GM12878 (cell line): ENCODE data around the gene PLXNC1. TPM values are rescaled to one million over a fixed set of nuclear protein-coding genes. Genes with fewer than 3 reads are reported as not detected.

Experiments used
- ATAC-seq: fragments of 200-7000 bp; cut with Tn5 transposase; 3 replicates; pipeline ENCODE4 v1.9.1; 2020; ENCODE audit warnings: mild to moderate bottlenecking, moderate library complexity
- BruUV-seq: library from RNA; stranded (reverse); fragments of 400-500 nt; replicated peaks from 2 replicates; lab custom pipeline; 2021; lab: Mats Ljungman, UMichigan
- CTCF ChIA-PET: fragments of 300-600 bp; sonication (Branson Sonifier 250); formaldehyde crosslinking; extraction: SDS; loops from one replicate; lab custom pipeline; 2021; ENCODE audit warnings: inconsistent platforms; lab: Yijun Ruan, JAX
- POLR2A ChIA-PET: fragments of 350-600 bp; formaldehyde crosslinking; extraction: SDS; loops from one replicate; lab custom pipeline; 2021; ENCODE audit warnings: inconsistent platforms; lab: Charles Lee
- RAD21 ChIA-PET: fragments of 300-600 bp; sonication (Branson Sonifier 250); formaldehyde crosslinking; loops from one replicate; lab custom pipeline; 2023; ENCODE audit warnings: antibody characterized with exemption; ENCODE audit not compliant: unreplicated experiment; lab: Charles Lee
- SMC1A ChIA-PET: fragments of 300-600 bp; sonication (Branson Sonifier 250); formaldehyde crosslinking; loops from one replicate; lab custom pipeline; 2023; ENCODE audit not compliant: unreplicated experiment, uncharacterized antibody; lab: Charles Lee
- DNase-seq: peaks from one replicate; pipeline ENCODE4 v3.0.0-alpha.2; 2011; ENCODE audit warnings: low read depth, low spot score
- FAIRE-seq: peaks from 3 replicates; lab custom pipeline; 2011; peaks lifted over from hg19 to GRCh38; lab: Jason Lieb, UNC
- H2AFZ ChIP-seq: 2 replicates; pipeline ENCODE4 v1.6.0; 2011; ENCODE audit warnings: low read depth, low read length, control low read depth; ENCODE audit not compliant: control insufficient read depth
- H3K27ac ChIP-seq: 2 replicates; pipeline ENCODE4 v1.5.1; 2011; ENCODE audit warnings: control low read depth; ENCODE audit not compliant: control insufficient read depth, insufficient read depth
- H3K27me3 ChIP-seq, 2 experiments: replicated peaks in 1 of 2; 2 replicates each; pipeline versions ENCODE4 v1.6.0 to v1.6.1; 2011; ENCODE audit warnings: low read length in 1 of 2; ENCODE audit not compliant: control insufficient read depth in 2 of 2, insufficient read depth in 2 of 2
- H3K36me3 ChIP-seq, 2 experiments: 2 replicates each; pipeline ENCODE4 v1.5.1; 2011; ENCODE audit warnings: low read length in 1 of 2; ENCODE audit not compliant: control insufficient read depth in 2 of 2, insufficient read depth in 2 of 2
- H3K4me1 ChIP-seq: 2 replicates; pipeline ENCODE4 v1.6.1; 2011; ENCODE audit warnings: mild to moderate bottlenecking, low read length, moderate library complexity, mixed read lengths; ENCODE audit not compliant: control insufficient read depth, insufficient read depth
- H3K4me2 ChIP-seq: 2 replicates; pipeline ENCODE4 v1.6.0; 2011; ENCODE audit warnings: control low read depth; ENCODE audit not compliant: control insufficient read depth, insufficient read depth
- H3K4me3 ChIP-seq: fragments of 200-600 bp; sonication (generic); 2 replicates; pipeline ENCODE4 v1.5.1; 2016
- H3K79me2 ChIP-seq: 2 replicates; pipeline ENCODE4 v1.6.0; 2011; ENCODE audit warnings: low read length; ENCODE audit not compliant: control insufficient read depth, insufficient read depth
- H3K9ac ChIP-seq: 2 replicates; pipeline ENCODE4 v1.8.0; 2011; ENCODE audit warnings: low read length, control low read depth, mixed read lengths; ENCODE audit not compliant: control insufficient read depth, insufficient read depth
- H3K9me3 ChIP-seq: replicated peaks from 3 replicates; pipeline ENCODE4 v1.5.1; 2011; ENCODE audit warnings: mild to moderate bottlenecking, low read length; ENCODE audit not compliant: control insufficient read depth, insufficient read depth
- H4K20me1 ChIP-seq: 2 replicates; pipeline ENCODE4 v1.6.0; 2011; ENCODE audit not compliant: control insufficient read depth, insufficient read depth
- IKZF2 ChIP-seq, 2 experiments: fragments of 450-650 bp; IDR thresholded peaks; 2 replicates each; pipeline ENCODE4 v1.6.1; 2017; ENCODE audit warnings: mild to moderate bottlenecking in 2 of 2, moderate library complexity in 2 of 2
- MLLT1 ChIP-seq: fragments of 450-650 bp; IDR thresholded peaks from 2 replicates; pipeline ENCODE4 v1.6.1; 2016; ENCODE audit warnings: mild to moderate bottlenecking
- POLR2AphosphoS5 ChIP-seq: IDR thresholded peaks from 2 replicates; pipeline ENCODE4 v1.6.1; 2011; ENCODE audit warnings: mild to moderate bottlenecking, low read length, inconsistent platforms
- TBL1XR1 ChIP-seq: IDR thresholded peaks from 2 replicates; pipeline ENCODE4 v1.6.1; 2012; ENCODE audit warnings: low read depth, low read length, improper control_type of control experiment
- TCF3 ChIP-seq: IDR thresholded peaks from 2 replicates; pipeline ENCODE4 v1.6.1; 2012; ENCODE audit warnings: low read depth, mild to moderate bottlenecking, low read length, borderline replicate concordance; ENCODE audit not compliant: insufficient read depth
- WGBS: methylation state at CpG from one replicate; pipeline ENCODE4 v1.1.6; 2016; ENCODE audit warnings: low lambda C conversion rate; ENCODE audit not compliant: insufficient replicate concordance, insufficient coverage; ENCODE audit errors: missing lambda C conversion rate; 5-methylcytosine and 5-hydroxymethylcytosine counted together
- in situ Hi-C: fragments of 300-500 bp; cut with MboI; formaldehyde crosslinking; loops from 9 replicates; pipeline ENCODE4 v1.14.3; 2018; ENCODE audit warnings: mixed read lengths
- intact Hi-C: fragments of 100-400 bp; cut with micrococcal nuclease; formaldehyde crosslinking; loops from one replicate; pipeline ENCODE4 v1.14.2; 2022; ENCODE audit not compliant: unreplicated experiment
- polyA plus RNA-seq, 11 experiments: library from polyadenylated mRNA; depleted of rRNA in 4 of 11; unstranded in 6 of 11; stranded (reverse) in 5 of 11; fragments of >200 nt; fragmentation: Nextera tagmentation in 4 of 11; fragmentation: Illumina TruSeq in 1 of 11; extraction: Ambion mirVana in 4 of 11; extraction: Trizol in 1 of 11; gene quantifications; 1 replicate in 1 of 11; 2 replicates in 10 of 11; pipeline versions ENCODE4 v1.2.1 to v1.2.3, GENCODE V29; 2011 to 2016; ENCODE audit warnings: inconsistent platforms in 2 of 11, missing spikeins in 2 of 11, low read depth in 1 of 11
- total RNA-seq, 4 experiments: library from RNA; depleted of rRNA in 3 of 4; stranded (reverse); fragments of >200 nt in 3 of 4; fragmentation: Illumina TruSeq in 1 of 4; extraction: Trizol in 1 of 4; gene quantifications; 2 replicates each; pipeline versions ENCODE4 v1.2.1 to v1.2.3, GENCODE V29; 2013 to 2021

PLXNC1 gene
- total and polyA plus RNA-seq, 10 of the 15 experiments (the other 5 are each of a cell fraction or from before 2014, with no cell fraction given): 5.2 to 41.2 (median 24.6) TPM

GRCh38 chr12:94264736-94265485, 116.5 kb downstream of the PLXNC1 start:
- POLR2A ChIA-PET: no interaction called here
- no peak overlapping the region for H2AFZ ChIP-seq
- TF ChIP-seq TCF3 (no peak), POLR2AphosphoS5 (no peak), TBL1XR1 (no peak), MLLT1 (peak; percentile 40; the same call in 1 of the 2 replicates), IKZF2 (IDR thresholded peaks at IDR 0.05) (no peak)
- no TSS peak for BruUV-seq
- H3K4me3 ChIP-seq: no peak overlapping the region
- peaks cover 74% of the 10 kb centered on the region for H3K4me1 ChIP-seq
- no peaks in the 10 kb centered on the region for H3K27me3 ChIP-seq
- intact Hi-C loops: no loop called here
- no peaks in the 10 kb centered on the region; the same call in 2 of the 3 replicates for H3K9me3 ChIP-seq
- DNase-seq (no peak), FAIRE-seq (no peak), ATAC-seq (no peak)
- H3K36me3 ChIP-seq: peaks cover 12 to 38% of the 10 kb centered on the region in 2 experiments
- CTCF ChIA-PET: interaction anchor here (1.1 kb wide), 1 partner anchor 169 kb away, joined by 3 read pairs; no protein-coding TSS in a partner anchor
- SMC1A ChIA-PET: interaction anchor here (1.5 kb wide), 1 partner anchor 152 kb away, joined by 3 read pairs; no protein-coding TSS in a partner anchor
- in situ Hi-C loops: no loop called here
- no peak overlapping the region for H3K27ac ChIP-seq
- no peaks in the 10 kb centered on the region for H3K79me2 ChIP-seq
- H4K20me1 ChIP-seq: no peaks in the 10 kb centered on the region
- WGBS: 96% methylated on average over 19 of the region's 19 CpGs
- RAD21 ChIA-PET: no interaction called here
- no peak overlapping the region for H3K4me2 ChIP-seq
- no peak overlapping the region for H3K9ac ChIP-seq
